Nephron (organoid): ENCODE results near the gene DCAF6.

Experiments used
- H3K27ac Mint-ChIP-seq, 3 experiments: 2 replicates each; pipeline ENCODE4 v1.8.0; 2020; ENCODE audit warnings: mixed read lengths in 3 of 3, mild to moderate bottlenecking in 2 of 3, moderate library complexity in 1 of 3
- H3K27me3 Mint-ChIP-seq: 2 replicates; pipeline ENCODE4 v1.8.0; 2021; ENCODE audit warnings: low read depth, mild to moderate bottlenecking, moderate library complexity, mixed read lengths
- H3K36me3 Mint-ChIP-seq: 2 replicates; pipeline ENCODE4 v1.8.0; 2020; ENCODE audit warnings: low read depth, mixed read lengths
- H3K4me1 Mint-ChIP-seq: 2 replicates; pipeline ENCODE4 v1.8.0; 2020; ENCODE audit warnings: mixed read lengths
- H3K4me3 Mint-ChIP-seq, 3 experiments: 2 replicates each; pipeline ENCODE4 v1.8.0; 2020; ENCODE audit warnings: mild to moderate bottlenecking in 3 of 3, mixed read lengths in 3 of 3, moderate library complexity in 2 of 3
- H3K9me3 Mint-ChIP-seq: 2 replicates; pipeline ENCODE4 v1.8.0; 2020; ENCODE audit warnings: mixed read lengths
- TF ChIP-seq, protein P1 (sequence below), 3 experiments: fragments of 200-600 bp; sonication (generic); IDR thresholded peaks; one replicate each; pipeline ENCODE4 v1.5.0; 2021; ENCODE audit warnings: antibody characterized with exemption in 3 of 3; ENCODE audit not compliant: unreplicated experiment in 3 of 3

DCAF6 gene

GRCh38 chr1:167938080-167938636 lies 1.7 kb downstream of the DCAF6 start:
- TF ChIP-seq, protein P1, sequence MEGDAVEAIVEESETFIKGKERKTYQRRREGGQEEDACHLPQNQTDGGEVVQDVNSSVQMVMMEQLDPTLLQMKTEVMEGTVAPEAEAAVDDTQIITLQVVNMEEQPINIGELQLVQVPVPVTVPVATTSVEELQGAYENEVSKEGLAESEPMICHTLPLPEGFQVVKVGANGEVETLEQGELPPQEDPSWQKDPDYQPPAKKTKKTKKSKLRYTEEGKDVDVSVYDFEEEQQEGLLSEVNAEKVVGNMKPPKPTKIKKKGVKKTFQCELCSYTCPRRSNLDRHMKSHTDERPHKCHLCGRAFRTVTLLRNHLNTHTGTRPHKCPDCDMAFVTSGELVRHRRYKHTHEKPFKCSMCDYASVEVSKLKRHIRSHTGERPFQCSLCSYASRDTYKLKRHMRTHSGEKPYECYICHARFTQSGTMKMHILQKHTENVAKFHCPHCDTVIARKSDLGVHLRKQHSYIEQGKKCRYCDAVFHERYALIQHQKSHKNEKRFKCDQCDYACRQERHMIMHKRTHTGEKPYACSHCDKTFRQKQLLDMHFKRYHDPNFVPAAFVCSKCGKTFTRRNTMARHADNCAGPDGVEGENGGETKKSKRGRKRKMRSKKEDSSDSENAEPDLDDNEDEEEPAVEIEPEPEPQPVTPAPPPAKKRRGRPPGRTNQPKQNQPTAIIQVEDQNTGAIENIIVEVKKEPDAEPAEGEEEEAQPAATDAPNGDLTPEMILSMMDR (IDR thresholded peaks at IDR 0.05; ENCODE audit: unreplicated experiment in 3 of 3), result no peak
- H3K27ac Mint-ChIP-seq, result peak overlapping the region; percentile 97 to 100 (median 98)
- peaks cover 22% of the 10 kb centered on the region for H3K4me1 Mint-ChIP-seq
- H3K9me3 Mint-ChIP-seq, result no peaks in the 10 kb centered on the region
- H3K36me3 Mint-ChIP-seq, result peaks cover 12% of the 10 kb centered on the region
- H3K4me3 Mint-ChIP-seq, result peak overlapping the region; percentile 93 to 97 (median 96)
- H3K27me3 Mint-ChIP-seq, result no peaks in the 10 kb centered on the region

- TF ChIP-seq, protein P1 (IDR thresholded peaks at IDR 0.05; ENCODE audit: unreplicated experiment in 3 of 3), result no peak
- no peak overlapping the region for H3K4me3 Mint-ChIP-seq
- no peak overlapping the region for H3K27ac Mint-ChIP-seq
- peaks cover 29% of the 10 kb centered on the region for H3K36me3 Mint-ChIP-seq
- peaks cover 7% of the 10 kb centered on the region for H3K4me1 Mint-ChIP-seq
- peaks cover 10% of the 10 kb centered on the region for H3K9me3 Mint-ChIP-seq
- H3K27me3 Mint-ChIP-seq, result no peaks in the 10 kb centered on the region
Measured at GRCh38 chr1:167940264-167940663, 3.8 kb downstream of the DCAF6 start.

GRCh38 chr1:167943541-167943940 lies 7.1 kb downstream of the DCAF6 start:
- H3K27me3 Mint-ChIP-seq, result no peaks in the 10 kb centered on the region
- no peak overlapping the region for H3K4me3 Mint-ChIP-seq
- TF ChIP-seq, protein P1 (IDR thresholded peaks at IDR 0.05; ENCODE audit: unreplicated experiment in 3 of 3), result no peak
- no peak overlapping the region for H3K27ac Mint-ChIP-seq
- peaks cover 51% of the 10 kb centered on the region for H3K36me3 Mint-ChIP-seq
- H3K4me1 Mint-ChIP-seq, result peaks cover 13% of the 10 kb centered on the region
- H3K9me3 Mint-ChIP-seq, result peaks cover 24% of the 10 kb centered on the region

GRCh38 chr1:167947733-167948132 lies 11.2 kb downstream of the DCAF6 start:
- peaks cover 24% of the 10 kb centered on the region for H3K9me3 Mint-ChIP-seq
- peaks cover 64% of the 10 kb centered on the region for H3K36me3 Mint-ChIP-seq
- H3K27ac Mint-ChIP-seq, result peak overlapping the region in 2 of 3 experiments; percentile 44 to 49
- H3K4me1 Mint-ChIP-seq, result peaks cover 12% of the 10 kb centered on the region
- TF ChIP-seq, protein P1 (IDR thresholded peaks at IDR 0.05; ENCODE audit: unreplicated experiment in 3 of 3), result no peak
- H3K27me3 Mint-ChIP-seq, result no peaks in the 10 kb centered on the region
- H3K4me3 Mint-ChIP-seq, result no peak overlapping the region

- Mint-ChIP-seq H3K36me3 (peaks cover 65% of the 10 kb centered on the region), H3K27me3 (no peaks in the 10 kb centered on the region), H3K4me3 (no peak overlapping the region), H3K27ac (no peak overlapping the region), H3K9me3 (peaks cover 19% of the 10 kb centered on the region), H3K4me1 (peaks cover 12% of the 10 kb centered on the region)
- TF ChIP-seq, protein P1 (IDR thresholded peaks at IDR 0.05; ENCODE audit: unreplicated experiment in 3 of 3), result no peak
Measured at GRCh38 chr1:167949785-167950184, 13.3 kb downstream of the DCAF6 start.

GRCh38 chr1:167950569-167950968 lies 14.1 kb downstream of the DCAF6 start:
- Mint-ChIP-seq H3K4me1 (peaks cover 12% of the 10 kb centered on the region), H3K27me3 (no peaks in the 10 kb centered on the region), H3K9me3 (peaks cover 14% of the 10 kb centered on the region), H3K27ac (no peak overlapping the region), H3K36me3 (peaks cover 67% of the 10 kb centered on the region), H3K4me3 (no peak overlapping the region)
- TF ChIP-seq, protein P1 (IDR thresholded peaks at IDR 0.05; ENCODE audit: unreplicated experiment in 3 of 3), result no peak
